SU-DHL-6 (cell line): Measurements from ENCODE around the gene FARP2.

Source experiments
- H2AFZ ChIP-seq: fragments of 200-600 bp; sonication (generic); 2 replicates; pipeline ENCODE4 v1.6.1; 2014; ENCODE audit warnings: low read depth, mild to moderate bottlenecking, moderate library complexity, mixed read lengths, antibody characterized with exemption, low read length; ENCODE audit not compliant: severe bottlenecking
- H3F3A ChIP-seq: fragments of 200-600 bp; shearing (Covaris generic); 2 replicates; pipeline ENCODE4 v1.6.0; 2016; ENCODE audit warnings: antibody characterized with exemption, mild to moderate bottlenecking; ENCODE audit not compliant: insufficient read depth
- H3K27ac ChIP-seq: fragments of 200-600 bp; sonication (generic); 2 replicates; pipeline ENCODE4 v1.5.1; 2016; ENCODE audit warnings: low read depth, mild to moderate bottlenecking, low read length, moderate library complexity, mixed read lengths
- H3K27me3 ChIP-seq: fragments of 200-600 bp; sonication (generic), shearing (Covaris generic); 2 replicates; pipeline ENCODE4 v1.6.0; 2014; ENCODE audit warnings: mild to moderate bottlenecking, low read length
- H3K36me3 ChIP-seq: fragments of 200-600 bp; sonication (generic); 2 replicates; pipeline ENCODE4 v1.6.1; 2014; ENCODE audit warnings: mild to moderate bottlenecking, low read length, mixed read lengths
- H3K4me2 ChIP-seq: fragments of 300-600, 200-600 bp; shearing (Covaris generic), sonication (generic); 2 replicates; pipeline ENCODE4 v1.6.0; 2014; ENCODE audit warnings: low read length, low read depth, mild to moderate bottlenecking; ENCODE audit not compliant: poor library complexity, severe bottlenecking
- H3K4me3 ChIP-seq: fragments of 200-600 bp; sonication (generic); 2 replicates; pipeline ENCODE4 v1.5.1; 2014; ENCODE audit warnings: antibody characterized with exemption, low read length, mild to moderate bottlenecking, mixed read lengths; ENCODE audit not compliant: insufficient read depth, poor library complexity, severe bottlenecking
- H3K79me2 ChIP-seq: fragments of 200-600 bp; sonication (generic); 2 replicates; pipeline ENCODE4 v1.6.1; 2014; ENCODE audit warnings: mild to moderate bottlenecking, low read length, moderate library complexity; ENCODE audit not compliant: insufficient read depth
- H3K9ac ChIP-seq: fragments of 200-600 bp; sonication (generic); 2 replicates; pipeline ENCODE4 v1.7.0; 2014; ENCODE audit warnings: mild to moderate bottlenecking, low read length
- H3K9me2 ChIP-seq: fragments of 200-600 bp; sonication (generic); replicated peaks from 2 replicates; pipeline ENCODE4 v1.6.1; 2014; ENCODE audit warnings: low read length; ENCODE audit not compliant: insufficient read depth
- H3K9me3 ChIP-seq: fragments of 200-600 bp; sonication (generic); 2 replicates; pipeline ENCODE4 v1.6.1; 2014; ENCODE audit warnings: low read length, mixed read lengths; ENCODE audit not compliant: insufficient read depth
- H4K20me1 ChIP-seq: fragments of 200-600 bp; sonication (generic); 2 replicates; pipeline ENCODE4 v1.6.1; 2014; ENCODE audit warnings: low read depth, mild to moderate bottlenecking, antibody characterized with exemption, low read length, moderate library complexity, mixed read lengths
- CTCF ChIP-seq: fragments of 200-600 bp; sonication (generic); IDR thresholded peaks from one replicate; pipeline ENCODE4 v1.5.1; 2017; ENCODE audit warnings: antibody characterized with exemption, mild to moderate bottlenecking, low read length, moderate library complexity; ENCODE audit not compliant: insufficient read depth, poor library complexity, severe bottlenecking
- EZH2phosphoT487 ChIP-seq: fragments of 200-600 bp; sonication (generic), shearing (Covaris generic); conservative IDR thresholded peaks from 2 replicates; pipeline ENCODE4 v1.6.1; 2018; ENCODE audit warnings: mild to moderate bottlenecking, antibody characterized with exemption, low read length, moderate library complexity, mixed read lengths

The FARP2 gene

GRCh38 chr2:241531161-241531722 lies 175.2 kb downstream of the FARP2 start:
- no peaks in the 10 kb centered on the region for H3K27me3 ChIP-seq

GRCh38 chr2:241532168-241532567 lies 176.1 kb downstream of the FARP2 start:
- Histone ChIP-seq H3K79me2 (no peaks in the 10 kb centered on the region), H3K27me3 (no peaks in the 10 kb centered on the region), H3K4me2 (no peak overlapping the region), H3K9me2 (no peaks in the 10 kb centered on the region), H3K9me3 (no peaks in the 10 kb centered on the region), H2AFZ (no peak overlapping the region), H4K20me1 (no peaks in the 10 kb centered on the region), H3K4me3 (no peak overlapping the region), H3K9ac (no peak overlapping the region), H3K27ac (no peak overlapping the region), H3K36me3 (no peaks in the 10 kb centered on the region), H3F3A (no peaks in the 10 kb centered on the region)
- TF ChIP-seq EZH2phosphoT487: no peak
- TF ChIP-seq CTCF: no peak

More at GRCh38 chr2:241531161-241531722, 175.2 kb downstream of the FARP2 start:
- Histone ChIP-seq H3K27ac (no peak overlapping the region), H3K4me3 (no peak overlapping the region), H3K9ac (no peak overlapping the region), H3K79me2 (no peaks in the 10 kb centered on the region), H3F3A (no peaks in the 10 kb centered on the region), H3K9me2 (no peaks in the 10 kb centered on the region), H2AFZ (no peak overlapping the region), H3K36me3 (no peaks in the 10 kb centered on the region), H3K4me2 (no peak overlapping the region), H3K9me3 (no peaks in the 10 kb centered on the region), H4K20me1 (no peaks in the 10 kb centered on the region)
- TF ChIP-seq CTCF: no peak
- TF ChIP-seq EZH2phosphoT487: no peak

- Histone ChIP-seq H3K9ac (no peak overlapping the region), H3K9me3 (no peaks in the 10 kb centered on the region), H3K4me3 (no peak overlapping the region), H3K79me2 (no peaks in the 10 kb centered on the region), H4K20me1 (no peaks in the 10 kb centered on the region), H3K4me2 (no peak overlapping the region), H3K36me3 (no peaks in the 10 kb centered on the region), H3K9me2 (no peaks in the 10 kb centered on the region), H3K27ac (no peak overlapping the region), H3F3A (no peaks in the 10 kb centered on the region), H3K27me3 (no peaks in the 10 kb centered on the region), H2AFZ (no peak overlapping the region)
- TF ChIP-seq CTCF (no peak), EZH2phosphoT487 (no peak)
Observed at GRCh38 chr2:241532733-241533601, 176.9 kb downstream of the FARP2 start.
